Embryonic facial prominence (tissue), 1 donor: ENCODE measurements around the gene RRP1.
"Not testable (repeated sequence)": the region's sequence is repeated elsewhere in the genome, so short reads cannot be mapped to it uniquely, and the experiment has no call there.

Experiments used
- DNase-seq: peaks from one replicate; pipeline ENCODE4 v3.0.0-alpha.2; 2016; ENCODE audit errors: extremely low spot score

RRP1 gene

DNA sequence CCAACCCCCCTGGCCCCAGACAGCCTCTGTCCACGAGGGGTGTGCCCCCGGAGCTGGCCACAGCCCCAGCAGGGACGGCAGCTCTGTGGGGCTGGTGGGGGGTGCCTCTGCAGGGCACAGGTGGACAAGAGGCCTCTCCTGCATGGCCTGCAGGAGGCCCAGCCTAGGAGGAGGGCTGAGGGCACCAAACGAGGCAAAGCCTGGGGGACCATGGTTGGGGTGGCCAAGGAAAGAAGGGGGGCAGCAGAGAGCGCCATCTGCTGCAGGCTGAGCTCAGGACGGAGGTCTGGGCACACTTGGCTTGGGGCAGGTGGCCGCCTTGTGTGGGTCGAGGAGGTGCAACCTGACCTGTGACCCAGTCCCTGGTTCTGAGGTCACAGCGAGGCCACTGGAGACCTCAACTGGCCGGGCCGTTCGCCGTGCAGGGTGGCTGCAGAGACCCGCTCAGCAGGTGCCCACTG lies 27.3 kb downstream of the RRP1 start:
- DNase-seq: no peak

DNA sequence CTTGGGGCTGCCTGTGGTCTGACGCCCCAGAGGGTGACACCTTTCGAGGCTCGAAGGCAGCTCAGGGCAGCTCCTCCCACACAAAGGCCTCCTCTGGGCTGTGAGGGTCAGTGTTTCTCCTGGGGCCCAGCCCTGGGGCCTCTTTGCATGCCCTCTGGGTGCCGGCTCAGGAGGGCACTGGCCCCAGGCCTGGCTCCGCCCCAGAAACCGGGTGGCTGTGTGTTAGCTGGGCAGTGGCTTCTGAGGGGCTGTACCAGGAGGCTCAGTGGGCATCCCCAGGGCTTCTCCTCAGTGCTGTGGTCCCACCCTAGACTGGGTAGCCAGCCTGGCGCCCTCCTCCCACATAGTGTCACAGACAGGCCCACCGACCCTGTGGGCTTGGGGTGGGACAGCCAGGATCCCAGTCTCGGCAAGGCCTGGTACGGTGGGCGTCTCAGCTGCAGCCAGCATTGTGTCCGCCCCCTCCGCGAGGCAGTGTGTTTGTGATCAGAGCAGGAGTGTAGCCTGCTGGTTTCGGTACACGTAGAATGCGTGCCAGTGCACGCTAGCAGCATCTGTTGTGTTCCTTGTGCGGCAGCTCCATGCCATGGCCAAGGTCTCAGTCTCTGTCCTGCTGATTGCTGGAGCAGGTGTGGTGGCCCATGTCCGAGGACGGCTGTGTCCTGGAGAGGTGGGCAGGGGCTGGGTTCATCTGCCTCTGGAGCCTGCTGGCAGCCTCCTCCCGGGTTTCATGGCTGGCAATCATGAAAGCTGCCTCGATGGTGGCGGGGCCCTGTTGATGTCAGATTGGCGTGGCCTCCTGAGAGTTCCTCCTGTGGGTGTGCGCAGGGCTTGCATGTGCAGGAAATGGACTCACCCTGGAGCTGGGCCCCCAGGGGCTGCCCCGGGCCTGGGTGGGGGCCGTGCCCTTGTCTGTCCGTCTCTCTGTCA lies 28.0 kb downstream of the RRP1 start:
- no peak for DNase-seq

DNA sequence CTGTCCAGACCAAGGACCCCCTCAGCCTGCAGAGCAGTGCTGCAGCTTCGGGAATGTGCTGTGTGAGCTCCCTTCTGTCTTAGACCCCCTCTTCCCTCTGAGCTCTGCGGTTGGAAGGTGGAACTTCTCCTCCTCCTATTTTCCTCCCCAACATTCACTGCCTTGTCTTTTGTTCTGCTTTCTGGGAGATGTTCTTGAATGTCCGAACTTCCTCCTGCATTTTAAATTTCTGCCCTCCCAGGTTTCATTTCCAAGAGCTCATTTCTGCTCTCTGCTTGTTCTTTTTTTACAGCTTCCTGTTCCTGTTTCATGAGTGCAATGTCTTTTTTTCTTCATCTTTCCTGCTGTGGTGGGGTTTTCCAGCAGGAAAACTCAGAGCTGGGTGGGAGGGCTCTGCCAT lies 29.3 kb downstream of the RRP1 start:
- no peak for DNase-seq

DNA sequence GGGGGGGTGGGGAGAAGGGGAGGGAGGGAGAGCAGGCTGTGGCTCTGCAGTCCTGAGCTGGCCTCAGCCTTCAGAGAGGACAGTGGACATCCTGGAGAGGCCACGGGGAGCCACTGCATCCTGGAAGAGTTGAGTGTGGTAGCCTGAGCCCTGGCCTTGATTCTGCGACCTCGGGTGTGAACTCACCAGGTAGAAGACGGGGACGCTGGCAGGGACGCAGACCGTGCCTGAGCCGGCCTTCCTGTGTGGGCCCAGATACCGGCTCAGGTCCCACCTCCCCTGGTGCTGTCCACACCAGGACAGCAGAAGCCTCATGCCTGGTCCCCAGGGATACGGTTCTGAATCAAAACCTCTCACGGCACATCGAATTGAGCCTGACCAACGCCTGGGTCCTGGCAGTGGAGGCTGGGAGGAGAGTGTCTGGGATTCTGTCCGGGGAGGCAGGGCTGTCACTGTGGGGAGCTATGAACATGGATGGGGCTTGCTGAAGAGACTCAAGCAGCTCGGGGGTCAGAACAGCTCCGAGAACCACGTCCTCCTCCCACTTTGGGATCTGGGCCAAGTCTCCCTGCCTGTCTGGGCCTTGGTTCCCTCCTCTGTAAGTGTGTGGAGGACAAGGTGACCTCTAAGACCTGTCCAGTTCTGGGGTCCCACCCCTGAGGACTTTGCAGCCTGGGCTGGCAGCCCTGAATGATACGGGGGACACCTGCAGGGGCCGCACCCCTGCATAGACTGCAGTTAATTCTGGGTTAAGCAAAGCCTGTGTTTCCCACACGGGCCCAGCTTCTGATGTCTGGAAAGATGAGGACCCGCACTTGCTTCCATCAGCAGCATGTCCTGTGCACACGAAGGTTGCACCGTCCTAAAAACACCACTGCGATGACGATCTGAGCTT lies 30.4 kb downstream of the RRP1 start:
- DNase-seq: no peak

DNA sequence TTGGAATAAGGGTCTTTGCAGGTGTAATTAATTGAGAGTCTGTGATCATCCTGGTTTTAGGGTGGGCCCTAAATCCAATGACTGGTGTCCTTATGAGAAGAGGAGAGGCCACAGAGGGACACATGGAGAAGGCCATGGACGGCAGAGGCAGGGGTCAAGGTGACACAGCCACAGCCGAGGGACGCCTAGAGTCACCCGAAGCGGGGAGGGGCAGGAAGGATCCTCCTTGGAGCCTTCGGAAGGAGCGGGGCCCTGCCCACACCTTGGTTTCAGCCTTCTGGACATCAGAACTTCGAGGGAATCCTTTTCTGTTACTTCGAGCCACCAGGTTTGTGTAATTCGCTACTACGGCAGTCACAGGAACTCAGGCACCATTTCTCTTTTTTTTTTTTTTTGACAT lies 31.1 kb downstream of the RRP1 start:
- DNase-seq: no peak

DNA sequence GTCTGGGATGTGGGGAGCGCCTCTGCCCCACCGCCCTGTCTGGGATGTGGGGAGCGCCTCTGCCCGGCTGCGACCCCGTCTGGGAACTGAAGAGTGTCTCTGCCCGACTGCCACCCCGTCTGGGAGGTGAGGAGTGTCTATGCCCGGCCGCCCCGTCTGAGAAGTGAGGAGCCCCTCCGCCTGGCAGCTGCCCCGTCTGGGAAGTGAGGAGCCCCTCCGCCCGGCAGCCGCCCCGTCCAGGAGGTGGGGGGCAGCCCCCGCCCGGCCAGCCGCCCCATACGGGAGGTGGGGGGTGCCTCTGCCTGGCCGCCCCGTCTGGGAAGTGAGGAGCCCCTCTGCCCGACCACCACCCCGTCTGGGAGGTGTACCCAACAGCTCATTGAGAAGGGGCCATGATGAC lies 32.8 kb downstream of the RRP1 start:
- not testable (repeated sequence) for DNase-seq

DNA sequence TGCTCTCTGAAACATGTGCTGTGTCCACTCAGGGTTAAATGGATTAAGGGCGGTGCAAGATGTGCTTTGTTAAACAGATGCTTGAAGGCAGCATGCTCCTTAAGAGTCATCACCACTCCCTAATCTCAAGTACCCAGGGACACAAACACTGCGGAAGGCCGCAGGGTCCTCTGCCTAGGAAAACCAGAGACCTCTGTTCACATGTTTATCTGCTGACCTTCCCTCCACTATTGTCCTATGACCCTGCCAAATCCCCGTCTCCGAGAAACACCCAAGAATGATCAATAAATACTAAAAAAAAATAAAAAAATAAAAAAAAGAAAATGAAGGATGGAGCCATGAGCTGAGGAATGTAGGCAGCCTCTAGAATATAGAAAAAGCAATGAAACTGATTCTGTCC lies 33.4 kb downstream of the RRP1 start:
- DNase-seq: not testable (repeated sequence)

DNA sequence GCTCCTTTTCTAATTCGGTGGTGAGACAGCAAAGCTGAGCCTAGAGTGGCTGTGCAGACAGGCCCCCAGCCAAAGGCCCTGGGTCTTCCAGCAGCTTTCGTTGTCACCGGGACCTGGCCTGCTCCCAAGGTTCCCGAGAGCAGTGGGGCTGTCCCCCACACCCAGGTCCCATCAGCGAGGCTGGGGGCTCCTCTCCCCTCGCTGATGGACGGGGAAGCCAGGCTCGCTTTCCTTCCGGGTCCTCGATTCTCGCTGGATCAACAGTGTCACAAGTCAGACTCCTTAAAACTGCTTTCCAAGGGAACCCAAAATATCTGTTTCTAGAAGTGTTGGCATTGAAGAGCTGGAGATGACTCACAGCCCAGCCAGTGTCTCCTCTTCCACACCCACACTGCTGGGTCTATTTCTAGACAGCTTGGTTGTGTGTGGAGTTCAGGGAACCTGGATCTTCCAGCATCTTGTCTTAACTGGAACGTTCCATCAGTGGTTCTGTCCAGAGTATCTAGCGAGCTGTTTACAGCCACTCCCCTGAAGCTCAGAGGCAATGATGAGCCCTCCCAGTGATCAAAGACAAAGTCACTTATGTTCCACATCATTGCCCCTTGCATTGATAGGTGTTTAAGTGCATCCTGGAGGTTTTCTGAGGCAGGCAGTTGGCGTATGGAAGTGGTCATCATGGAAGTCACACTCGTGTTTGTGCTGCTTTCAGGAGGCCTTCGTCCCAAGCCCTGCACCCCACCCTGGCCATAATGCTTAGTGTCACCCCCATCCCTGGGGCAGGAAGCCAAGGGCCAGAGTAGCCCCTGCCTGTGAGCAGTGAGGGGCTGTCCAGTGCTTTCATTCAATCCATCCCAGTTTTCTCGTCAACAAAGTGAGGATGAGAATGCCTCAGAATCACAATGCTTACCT lies 35.2 kb downstream of the RRP1 start:
- DNase-seq: no peak

DNA sequence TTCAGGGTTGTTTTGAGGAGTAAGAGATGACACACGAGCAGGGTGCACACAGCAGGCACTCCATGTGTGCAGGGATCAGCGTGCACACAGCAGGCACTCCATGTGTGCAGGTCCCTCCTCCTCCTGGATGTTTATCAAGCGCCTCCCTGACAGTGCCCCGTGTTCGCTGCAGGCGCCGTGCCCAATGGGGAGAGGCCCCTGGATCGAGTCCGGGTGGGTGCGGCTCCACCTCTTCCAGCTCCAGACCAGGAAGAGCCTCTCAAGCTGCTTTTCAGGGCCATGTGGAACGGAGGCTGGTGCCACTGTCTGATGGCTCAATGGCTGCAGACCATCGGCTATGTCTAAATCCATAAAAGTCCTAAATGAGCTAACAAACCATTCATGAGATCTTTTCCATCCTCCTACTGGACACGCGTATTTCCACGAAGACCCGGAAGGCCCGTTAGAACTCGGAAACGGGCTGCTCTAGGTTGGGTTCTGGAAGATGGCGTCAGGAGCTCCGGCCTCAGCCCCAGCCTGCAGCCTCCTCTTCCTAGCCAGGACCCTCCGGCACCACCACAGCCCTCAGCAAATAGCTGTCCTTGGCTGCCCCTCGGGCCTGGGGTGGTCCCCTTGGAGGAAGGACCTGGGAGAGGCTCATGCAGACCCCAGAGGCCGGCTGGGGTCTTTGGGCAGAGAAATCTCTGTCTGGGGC lies 36.0 kb downstream of the RRP1 start:
- DNase-seq: no peak

DNA sequence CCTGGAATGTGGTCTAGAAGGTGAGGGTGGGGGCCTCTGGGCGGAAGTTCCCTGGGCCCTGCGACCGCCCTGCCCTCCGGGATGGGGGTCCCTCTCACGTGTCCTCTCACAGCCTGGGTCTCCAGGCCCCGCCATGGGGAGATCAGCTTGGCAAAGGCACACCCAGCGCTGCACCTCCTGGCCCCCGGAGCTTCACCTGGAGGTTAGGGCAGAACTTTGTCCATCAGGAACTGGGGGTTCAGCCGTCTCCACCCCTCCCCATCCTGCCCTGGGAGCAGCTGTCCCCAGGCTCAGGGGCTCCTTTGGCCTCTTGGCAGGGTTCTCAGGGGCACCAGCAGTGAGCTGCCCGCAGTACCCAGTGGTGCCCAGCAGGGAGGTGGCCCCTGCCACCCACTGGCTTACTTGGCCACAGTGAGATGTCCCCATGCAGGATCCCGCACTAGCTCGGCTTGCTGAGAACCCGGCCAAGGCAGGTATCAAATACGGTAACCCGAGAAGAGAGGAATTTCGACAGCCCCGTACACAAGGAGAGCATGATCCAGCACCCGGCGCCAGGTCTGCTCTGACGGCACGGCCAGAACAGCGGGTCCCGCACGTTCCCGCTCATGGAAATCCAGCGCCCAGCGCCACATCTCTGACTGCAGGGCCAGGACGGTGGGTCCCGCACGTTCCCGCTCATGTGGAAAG lies 36.7 kb downstream of the RRP1 start:
- peak; percentile 10 for DNase-seq

DNA sequence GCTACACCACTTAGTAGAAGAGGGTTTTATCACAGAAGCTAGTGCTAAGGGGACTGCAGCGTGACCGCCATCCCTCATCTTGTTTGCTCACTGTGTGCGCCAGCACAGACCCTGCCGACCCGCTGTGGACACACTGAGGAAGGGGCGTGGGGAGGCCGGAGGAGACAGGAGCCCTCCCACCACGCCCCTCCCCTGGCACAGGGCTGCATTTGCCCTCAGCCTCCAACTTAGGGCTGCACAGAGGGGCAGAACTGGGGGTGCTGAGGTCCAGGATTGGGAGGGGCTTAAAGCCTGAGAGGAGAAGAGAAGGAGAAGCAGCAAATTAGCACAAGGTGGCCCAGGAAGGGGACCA lies 37.2 kb downstream of the RRP1 start:
- DNase-seq: no peak

DNA sequence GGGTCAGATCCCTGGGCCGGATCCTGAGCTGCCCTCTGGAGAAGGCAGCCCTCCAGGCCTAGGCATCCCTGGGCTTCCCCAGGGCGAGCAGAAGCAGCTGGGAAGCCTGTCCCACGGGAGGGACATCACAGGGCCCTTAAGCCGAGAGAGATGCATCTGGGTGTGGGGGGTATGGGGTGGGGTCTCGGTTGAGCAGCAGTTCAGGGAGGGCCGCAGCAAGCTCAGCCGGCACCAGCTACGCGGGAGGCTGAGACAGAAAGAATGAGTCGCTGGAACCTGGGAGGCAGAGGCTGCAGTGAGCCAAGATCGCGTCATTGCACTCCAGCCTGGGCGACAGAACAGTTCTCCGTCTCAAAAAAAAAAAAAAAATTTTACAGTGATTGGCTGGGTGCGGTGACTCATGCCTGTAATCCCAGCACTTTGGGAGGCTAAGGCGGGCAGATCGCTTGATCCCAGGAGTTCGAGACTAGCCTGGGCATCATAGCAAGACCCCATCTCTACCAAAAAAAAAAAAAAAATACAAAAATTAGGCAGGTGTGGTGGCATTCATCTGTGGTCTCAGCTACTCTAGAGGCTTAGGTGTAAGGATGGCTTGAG lies 37.7 kb downstream of the RRP1 start:
- DNase-seq: no peak

DNA sequence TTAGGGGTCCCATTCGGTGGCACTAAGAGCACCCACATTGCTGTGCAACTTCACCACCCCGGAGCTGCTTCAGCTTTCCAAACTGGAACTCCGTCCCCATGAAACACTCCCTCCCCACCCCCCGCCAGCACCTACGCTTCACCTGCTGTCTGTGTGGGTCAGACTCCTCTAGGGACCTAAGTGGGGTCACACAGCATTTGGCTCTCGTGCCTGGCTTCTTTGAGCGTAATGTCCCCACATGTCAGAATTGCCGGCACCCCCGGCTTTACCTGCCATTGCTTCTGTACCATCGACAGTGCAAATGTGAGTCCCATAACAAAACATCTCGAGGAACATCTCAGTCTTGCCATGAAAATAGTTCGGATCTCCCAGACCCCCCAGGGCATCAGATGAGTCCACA lies 39.8 kb downstream of the RRP1 start:
- no peak for DNase-seq

DNA sequence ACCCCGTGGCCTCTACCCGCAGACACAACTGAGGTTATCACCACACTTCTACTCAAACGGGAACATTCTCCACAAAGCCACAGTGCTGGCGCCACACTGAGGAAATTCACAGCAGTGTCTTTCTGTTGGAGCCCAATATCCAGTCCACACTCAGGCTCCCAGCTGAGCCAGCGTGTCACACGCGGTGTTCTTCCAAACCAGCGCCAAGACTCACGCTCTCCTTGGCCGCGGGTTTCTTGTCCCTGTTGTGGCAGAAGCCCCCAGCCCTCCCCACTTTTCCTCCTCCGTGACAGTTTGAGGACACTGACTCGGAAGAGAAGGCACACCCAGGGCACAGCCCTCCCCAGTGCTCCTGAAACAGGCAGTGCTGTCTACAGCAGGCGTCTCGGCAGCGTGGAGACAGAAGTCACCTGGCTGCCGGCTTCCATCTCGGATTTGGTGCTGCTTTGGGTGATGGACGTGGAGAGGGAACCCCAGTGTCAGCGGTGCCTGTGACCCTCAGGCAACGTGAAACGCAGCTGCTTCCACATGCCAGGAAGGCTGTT lies 40.3 kb downstream of the RRP1 start:
- no peak for DNase-seq

DNA sequence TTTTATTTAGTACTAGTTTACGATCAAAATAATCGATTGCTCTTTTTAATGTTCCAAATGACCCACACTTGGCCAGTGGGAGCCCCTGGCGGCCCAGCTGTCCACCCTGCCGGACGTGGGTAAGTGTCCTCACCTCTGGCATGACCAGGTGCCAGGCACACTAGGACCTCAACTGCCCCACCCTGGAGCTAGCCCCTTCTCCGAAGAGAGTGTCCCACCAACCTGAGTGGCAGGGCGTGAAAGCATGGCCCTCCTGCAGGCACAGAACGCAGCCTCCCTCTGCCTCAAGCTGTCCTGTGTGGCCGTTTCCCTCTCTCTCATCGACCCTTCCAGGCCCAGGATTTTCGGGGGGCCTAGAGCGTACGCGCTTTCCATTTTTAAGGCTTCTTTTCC lies 42.8 kb downstream of the RRP1 start:
- no peak for DNase-seq

DNA sequence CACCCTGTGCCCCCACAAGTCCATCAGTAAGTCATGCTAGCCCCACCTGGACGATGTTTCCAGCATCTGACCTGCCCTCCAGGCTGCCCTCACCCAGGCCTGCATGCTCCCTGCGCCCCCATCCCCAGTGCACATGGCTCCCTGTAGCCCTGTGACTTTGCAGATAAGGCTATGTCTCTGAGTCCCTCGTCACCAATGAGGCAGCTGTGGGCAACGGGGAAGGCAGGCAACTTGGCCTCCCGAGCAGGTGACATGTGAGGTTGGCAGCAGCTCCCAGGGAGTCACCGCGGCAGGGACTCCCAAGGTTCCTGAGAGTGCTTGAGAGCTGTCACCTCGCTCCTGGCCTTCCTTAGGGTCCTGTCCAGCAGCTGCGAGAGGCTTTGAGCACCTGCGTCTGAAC lies 43.3 kb downstream of the RRP1 start:
- no peak for DNase-seq

DNA sequence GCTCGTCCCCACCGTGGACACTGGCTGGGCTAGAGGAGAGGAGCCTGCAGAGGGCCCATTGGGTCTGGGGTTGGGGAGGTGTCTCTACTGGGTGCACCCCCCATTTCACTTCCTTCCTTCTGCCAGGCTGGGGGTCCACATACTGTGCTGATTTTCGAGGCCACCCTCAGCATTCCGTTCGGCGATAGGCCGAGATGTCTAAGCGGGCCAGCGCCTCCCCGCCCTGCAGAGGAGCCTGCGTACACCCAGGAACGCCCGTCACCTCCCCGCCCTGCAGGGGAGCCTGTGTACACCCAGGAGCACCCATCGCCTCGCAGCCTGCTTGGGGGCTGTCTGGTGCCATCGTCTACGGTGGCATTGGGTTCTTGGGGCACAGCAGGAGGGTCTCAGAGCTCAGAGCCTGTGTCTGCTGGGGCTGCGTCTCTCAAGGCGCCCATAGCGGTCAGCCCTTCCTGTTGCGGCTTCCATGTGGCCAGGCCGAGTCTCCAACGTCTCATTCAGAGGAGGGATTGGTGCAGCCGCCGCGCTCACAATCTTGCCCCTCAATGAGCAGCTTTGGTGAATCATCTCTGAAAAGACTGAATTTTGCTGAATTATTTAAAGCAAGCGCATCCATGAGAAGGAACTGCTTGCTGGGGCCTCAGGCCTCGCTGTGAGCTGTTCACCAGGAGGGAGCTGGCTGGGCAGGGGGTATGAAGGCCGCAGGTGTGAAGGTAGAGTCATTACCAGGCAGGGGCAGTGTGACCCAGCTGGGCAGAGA lies 44.9 kb downstream of the RRP1 start:
- DNase-seq: no peak

DNA sequence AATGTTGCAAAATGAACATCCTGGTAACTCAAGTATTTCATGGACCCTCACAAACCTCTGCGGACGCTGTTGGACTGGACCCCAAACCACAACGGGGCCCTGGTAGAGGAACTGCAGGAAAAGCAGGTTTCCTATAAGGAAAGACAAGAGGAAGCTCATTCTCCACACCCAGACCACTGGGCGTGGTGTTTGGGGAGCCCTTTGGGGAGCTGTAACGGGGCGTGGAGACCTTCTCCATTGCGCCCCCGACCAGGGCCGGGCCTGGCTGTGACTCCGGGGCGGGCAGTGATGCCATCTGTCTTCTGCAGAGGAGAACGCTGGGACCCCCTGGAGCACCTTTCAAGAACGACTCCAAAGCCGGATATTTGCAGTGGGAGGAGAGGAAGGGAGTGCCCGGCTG lies 45.7 kb downstream of the RRP1 start:
- no peak for DNase-seq

DNA sequence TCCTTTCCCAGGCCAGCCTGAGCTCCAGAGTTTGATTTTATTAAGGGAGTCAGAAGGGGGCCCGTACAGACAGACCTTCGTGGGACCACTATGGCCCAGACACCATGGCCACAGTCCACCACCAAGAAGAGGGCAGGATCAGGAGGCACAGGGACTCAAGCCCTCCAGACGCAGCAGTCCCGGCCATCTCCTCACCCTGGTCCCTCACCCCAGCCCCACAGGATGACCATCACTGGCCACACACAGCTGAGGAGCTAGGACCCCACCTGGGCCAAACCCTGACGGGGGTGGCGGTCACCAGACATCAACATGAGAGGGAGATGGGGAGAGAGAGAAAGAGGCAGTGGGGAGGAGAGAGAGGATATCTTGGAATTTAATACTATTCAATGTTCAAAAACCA lies 46.5 kb downstream of the RRP1 start:
- DNase-seq: no peak
